NCI-H2029 treated with DMSO at 0.1 percent for 48 hours (cell line): Measurements from ENCODE around the gene LIF.

Experiments
- DNase-seq: peaks from one replicate; lab custom pipeline; 2025; lab: John Stamatoyannopoulos, UW

Gene LIF

GRCh38 chr22:30284172-30284571, 37.6 kb upstream of the LIF start:
- no peak for DNase-seq

DNA sequence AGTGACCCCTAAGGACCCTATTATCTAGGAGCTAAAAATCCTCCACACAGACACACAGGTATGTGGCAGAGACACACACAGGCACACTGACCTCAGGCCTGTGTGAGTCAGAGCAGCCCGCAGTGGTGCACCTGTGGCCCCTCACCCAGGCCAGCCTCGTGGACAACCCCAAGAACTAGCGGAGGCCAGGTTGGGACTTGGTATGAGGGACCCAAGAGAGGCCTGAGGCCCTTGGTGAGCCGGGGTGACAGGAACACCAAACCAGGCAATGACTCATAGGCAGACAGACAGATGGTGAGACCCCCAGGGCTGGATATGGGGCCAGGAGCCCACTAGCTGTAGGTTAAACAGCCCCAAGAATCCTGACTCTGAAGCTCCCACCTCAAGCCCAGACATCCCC, 36.8 kb upstream of the LIF start:
- no peak for DNase-seq

DNA sequence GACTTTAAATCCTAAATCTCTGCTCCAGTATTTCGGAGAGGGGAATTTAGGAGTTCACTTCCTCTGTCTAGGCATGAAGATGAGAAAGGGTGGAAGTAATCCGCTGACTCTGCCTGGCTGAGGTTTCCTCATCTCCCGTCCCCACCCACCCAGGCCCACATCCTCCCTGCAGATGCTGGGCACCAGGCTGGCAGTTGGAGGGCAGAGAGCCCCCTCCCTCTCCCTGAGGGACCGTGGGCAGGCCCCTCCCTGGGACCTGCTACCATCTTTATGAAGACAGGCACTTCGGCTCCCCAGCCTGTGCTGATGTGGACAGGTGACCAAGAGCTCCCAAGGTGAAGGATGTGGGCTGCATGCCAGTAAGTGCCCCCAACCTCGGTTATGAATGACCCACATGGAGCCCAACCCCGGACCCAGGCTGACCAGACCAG, 36.1 kb upstream of the LIF start:
- no peak for DNase-seq

GRCh38 chr22:30280505-30280904, 33.9 kb upstream of the LIF start:
- no peak for DNase-seq

DNA sequence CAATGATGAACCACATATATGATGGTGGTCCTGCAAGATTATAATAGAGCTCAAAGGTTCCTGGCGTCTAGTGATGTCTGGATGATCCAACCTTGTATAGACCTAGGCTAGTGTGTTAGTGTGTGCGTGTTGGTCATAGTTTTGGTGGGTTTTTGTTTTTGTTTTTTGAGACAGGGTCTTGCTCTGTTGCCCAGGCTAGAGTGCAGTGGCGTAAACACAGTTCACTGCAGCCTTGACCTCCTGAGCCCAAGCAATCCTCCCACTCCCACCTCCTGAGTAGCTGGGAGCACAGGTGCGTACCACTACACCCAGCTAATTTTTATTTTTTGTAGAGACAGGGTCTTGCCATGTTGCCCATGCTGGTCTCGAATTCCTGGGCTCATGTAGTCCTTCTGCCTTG, 33.4 kb upstream of the LIF start:
- no peak for DNase-seq

DNA sequence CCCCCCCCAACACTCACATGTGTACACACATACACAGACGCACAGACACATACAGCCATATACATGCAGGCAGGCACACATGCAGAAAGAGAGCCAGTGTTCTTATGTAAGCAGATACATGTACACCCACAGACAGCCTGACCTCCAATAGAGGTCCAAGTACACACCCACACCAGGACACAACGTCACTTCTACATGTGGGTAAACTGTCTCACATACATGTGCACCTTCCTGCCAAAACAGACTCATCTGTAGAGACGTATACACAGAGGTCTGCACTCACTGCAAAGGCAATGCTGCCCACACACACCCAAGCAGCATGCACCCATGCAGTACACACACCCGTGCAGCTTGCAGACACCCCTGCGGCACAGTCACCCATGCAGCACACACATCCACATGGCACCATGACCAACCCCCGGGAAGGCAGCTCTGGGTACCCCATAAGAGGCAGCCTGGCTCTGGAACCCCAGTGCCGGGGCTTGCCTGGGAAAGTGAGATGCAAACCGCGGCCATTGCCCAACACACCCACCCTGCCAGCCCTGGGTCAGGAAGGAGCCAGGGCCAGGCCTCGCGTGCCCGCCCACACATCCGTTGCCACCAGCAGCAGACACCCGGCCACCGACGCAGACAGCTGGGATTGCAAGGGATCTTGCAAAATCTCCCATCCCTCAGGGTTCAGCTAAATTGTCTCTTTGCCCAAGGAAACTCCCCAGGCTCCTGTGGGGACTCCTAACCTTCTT, 32.7 kb upstream of the LIF start:
- DNase-seq, result no peak

GRCh38 chr22:30277547-30278344, 31.2 kb upstream of the LIF start:
- no peak for DNase-seq

GRCh38 chr22:30276039-30276438, 29.5 kb upstream of the LIF start:
- DNase-seq, result no peak

DNA sequence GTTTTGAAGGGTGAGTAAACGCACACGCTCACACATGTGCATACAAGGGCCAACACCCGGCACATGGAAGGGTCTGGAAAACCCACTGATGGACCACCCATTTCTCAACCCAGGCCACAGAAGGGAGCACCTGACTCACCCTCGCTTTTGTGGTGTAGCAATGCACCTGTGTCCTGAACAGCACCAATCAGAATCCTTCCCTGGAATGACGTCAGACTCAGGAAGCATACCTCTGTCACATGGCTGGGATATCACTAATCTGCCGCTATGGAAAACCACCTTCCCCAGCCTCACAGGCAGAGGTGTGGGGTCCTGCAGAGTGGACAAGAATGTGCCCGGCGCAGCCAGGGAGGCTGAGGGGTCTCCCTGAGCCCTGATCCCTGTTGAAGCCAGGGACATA, 29.1 kb upstream of the LIF start:
- DNase-seq, result no peak

DNA sequence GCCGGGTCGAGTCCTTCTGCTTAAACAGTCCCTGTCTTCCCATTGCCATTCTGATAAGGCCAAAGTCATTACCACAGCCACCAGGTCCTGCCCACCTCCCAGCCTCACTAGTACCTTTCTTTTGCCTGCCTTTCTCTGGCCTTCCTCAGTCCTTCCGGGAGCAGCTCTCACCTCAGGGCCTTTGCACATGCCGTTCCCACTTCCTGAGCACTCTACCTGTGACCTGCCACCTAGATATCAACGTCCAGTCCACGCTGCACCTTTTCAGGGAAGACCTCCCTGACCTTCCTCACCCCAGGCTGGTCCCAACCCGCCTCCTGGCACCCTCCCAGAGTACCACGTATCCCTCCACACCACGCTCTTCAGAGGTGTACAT, 27.9 kb upstream of the LIF start:
- no peak for DNase-seq

DNA sequence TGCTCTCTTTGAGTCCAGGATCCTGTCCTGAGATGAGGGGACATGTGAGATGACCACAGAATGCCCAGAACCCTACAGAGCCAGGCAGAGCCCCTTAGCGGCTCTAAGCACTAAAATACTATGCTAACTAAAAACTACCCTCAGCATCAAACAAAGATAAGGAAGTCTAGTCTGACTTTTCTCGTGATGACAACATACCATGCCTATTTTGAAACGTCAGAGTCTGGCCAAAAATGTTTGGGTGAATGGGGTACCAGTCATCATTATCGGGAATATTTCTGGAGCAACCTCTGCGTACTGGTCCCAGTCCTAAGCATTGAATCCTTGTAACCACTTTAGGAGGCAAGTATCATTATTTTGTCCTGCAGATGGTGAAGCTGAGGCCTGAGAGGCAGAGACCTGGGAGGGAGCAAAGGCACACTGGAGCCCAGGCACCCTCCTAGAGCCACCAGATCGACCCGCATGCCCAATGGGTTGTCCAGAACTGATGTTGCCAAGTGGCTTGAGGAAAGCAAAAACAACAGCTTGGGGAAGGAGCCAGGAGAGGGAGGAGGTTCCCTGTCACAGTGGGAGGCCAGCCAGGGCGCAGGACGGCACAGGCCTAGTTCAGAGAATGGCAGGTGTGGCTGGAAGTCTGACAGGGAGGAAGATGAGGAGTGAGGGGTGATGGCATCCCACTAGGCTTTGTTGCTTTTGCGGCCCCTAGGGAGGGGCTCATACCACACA, 27.3 kb upstream of the LIF start:
- no peak for DNase-seq

- no peak for DNase-seq
These were observed 26.4 kb upstream of the LIF start for GRCh38 chr22:30272781-30273601.

- no peak for DNase-seq
These were observed 24.3 kb upstream of the LIF start for GRCh38 chr22:30270832-30271231.

- no peak for DNase-seq
These were observed 21.8 kb upstream of the LIF start for GRCh38 chr22:30268331-30268730.

DNA sequence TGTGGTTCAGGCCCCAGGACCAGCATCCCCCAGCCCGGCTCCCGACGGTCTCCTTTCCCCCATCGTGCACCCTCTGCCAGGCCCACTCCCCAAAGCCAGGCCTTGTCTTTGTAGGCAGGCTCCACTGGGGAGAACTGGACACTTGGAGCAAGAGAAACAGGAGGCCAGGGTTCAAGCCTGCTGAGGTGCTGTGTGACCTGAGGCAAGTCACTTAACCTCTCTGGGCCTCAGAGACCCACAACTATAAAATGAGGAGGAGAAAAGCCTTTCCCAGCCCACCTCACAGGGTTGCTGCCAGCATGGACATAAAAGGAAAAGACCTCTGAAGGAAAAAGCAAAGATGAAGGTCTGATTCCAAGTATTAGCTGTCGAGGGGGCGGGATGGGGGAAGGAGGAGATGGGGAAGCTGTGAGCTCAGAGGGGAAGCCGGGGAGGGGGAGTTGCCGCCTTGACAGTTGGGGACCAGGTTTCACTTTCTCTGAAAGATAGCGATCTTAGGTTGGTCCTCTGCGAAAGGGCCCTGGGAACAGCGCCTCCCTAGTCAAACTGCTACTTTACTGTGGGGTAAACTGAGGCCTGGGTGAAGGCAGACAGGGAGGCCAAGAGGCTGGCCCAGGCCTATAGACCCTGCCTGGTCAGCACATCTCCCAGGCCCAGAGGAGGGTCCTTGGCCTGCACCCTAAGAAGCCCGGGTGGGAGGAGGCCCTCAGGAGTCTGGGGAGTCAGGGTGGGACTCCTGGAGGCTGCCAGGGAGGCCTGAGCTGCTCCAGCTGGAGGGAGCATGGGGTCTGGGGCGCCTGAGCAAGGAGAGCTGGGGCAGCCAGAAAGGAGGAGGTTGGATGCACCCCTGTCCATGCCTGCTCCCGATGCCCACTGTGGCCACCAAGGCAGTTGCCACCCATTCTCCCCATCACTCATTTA, 21.1 kb upstream of the LIF start:
- DNase-seq, result no peak

- DNase-seq, result no peak
These were observed 20.2 kb upstream of the LIF start, which contains the start of gene OSM for GRCh38 chr22:30266445-30267381. TSS of gene OSM (minus strand) at chr22:30266851. CDS start at chr22:30266799, 52 bp downstream.

DNA sequence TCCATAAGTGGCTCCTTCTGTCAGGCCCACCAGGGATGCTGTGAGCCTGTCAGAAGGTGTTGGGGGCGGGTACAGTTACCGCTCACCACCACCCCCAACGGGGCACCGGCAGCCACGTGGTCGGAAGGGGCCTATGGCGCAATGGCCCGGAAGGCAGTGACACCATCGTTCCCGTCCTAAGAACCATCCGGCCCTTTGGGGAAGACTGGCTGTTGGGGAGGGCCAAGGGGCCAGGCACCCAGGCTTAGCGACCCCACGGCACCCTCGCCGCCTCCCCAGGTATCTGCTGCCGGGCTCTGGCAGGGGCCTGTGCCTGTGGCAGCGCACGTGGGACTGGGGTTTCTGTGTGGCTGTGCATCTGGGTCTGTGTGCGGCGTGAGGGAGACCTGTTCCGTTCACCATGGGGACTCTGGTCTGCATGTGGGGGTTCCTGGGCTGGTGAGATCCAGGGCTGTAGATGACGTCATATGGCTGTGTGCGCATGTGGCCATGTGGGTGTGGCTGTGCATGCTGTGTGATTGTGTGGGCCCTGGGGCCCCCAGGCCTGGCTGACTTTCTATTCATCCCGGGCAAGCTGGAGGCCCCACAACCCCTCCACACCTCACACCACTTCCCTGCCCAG, 19.4 kb upstream of the LIF start:
- DNase-seq, result no peak

DNA sequence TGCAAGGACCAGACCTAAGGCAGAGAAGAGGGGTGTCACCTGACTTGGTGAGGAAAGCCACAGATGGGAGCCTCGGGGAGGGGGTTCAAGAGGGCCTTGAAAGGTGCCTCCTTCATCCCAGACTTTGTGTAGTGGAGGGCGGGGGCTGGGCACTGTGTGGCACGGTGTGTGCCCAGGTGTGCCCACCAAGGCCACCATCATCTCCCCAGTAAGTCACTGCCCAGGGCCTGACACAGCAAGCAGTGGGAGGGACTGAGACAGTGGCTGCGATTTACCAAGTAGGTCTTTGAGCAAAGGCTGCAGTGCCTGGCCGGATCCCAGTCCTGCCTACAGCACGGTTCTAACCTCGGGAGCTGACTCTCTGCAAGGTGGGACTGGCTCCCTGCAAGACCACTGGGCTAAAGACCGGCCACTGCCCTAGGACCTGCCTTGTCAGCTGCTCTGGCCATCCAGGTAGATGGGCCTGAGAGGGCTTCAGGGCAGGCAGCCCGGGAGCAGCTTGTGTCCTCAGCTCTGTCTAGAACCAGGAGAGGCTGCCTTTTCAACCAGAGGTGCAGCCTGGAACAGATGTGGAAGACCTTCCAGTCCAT, 18.7 kb upstream of the LIF start:
- no peak for DNase-seq

GRCh38 chr22:30263883-30264282, 17.3 kb upstream of the LIF start:
- DNase-seq, result no peak
